ENCODE measurements around the gene ITGAL.
A peak's percentile ranks its signal among the peaks of the same experiment; 100 is the strongest.

The ITGAL gene

DNA sequence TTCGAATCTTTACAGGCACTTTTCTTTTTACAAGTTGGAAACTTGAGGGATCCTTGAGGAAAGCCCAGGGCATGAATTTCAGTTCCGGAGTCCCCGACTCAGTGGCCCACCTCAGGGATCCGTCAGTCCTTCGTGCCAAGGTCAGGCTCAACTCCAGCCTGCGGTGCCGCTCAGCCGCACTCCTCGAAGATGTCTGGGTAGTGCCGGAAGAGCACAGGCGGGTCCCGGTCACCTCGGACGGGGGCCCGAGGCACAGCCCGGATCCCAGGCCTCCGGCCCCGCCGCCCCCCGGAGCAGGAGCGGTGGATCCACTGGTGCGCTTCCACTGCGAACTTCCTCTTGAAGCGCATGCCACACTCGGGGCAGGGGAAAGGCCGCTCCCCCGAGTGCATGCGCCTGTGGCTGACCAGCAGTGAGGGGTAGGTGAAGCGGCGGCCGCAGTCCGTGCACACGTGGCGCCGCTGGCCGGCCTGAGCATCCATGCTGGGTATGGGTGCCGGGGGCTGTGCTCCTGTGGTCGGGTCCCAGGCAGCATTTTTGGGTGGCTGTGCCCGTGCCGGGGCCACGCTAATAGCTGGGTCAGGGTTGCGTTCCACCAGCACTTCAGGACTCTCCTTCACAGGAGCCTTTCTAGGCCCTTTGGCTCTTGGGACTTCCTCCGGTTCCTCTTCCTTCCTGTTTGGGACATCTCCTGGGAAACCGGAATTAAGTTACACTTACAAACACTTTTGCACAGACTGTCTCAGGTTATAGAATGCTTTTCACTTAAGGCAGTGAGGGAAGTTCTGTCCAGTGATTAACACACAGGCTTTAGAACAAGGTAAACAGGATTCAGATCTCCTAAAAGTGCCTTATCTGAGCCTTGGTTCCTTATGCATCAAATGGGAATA lies 97.4 kb downstream of the ITGAL start:
- no peaks in the 10 kb centered on the region for H3K9me3 ChIP-seq
- TF ChIP-seq, protein P1, sequence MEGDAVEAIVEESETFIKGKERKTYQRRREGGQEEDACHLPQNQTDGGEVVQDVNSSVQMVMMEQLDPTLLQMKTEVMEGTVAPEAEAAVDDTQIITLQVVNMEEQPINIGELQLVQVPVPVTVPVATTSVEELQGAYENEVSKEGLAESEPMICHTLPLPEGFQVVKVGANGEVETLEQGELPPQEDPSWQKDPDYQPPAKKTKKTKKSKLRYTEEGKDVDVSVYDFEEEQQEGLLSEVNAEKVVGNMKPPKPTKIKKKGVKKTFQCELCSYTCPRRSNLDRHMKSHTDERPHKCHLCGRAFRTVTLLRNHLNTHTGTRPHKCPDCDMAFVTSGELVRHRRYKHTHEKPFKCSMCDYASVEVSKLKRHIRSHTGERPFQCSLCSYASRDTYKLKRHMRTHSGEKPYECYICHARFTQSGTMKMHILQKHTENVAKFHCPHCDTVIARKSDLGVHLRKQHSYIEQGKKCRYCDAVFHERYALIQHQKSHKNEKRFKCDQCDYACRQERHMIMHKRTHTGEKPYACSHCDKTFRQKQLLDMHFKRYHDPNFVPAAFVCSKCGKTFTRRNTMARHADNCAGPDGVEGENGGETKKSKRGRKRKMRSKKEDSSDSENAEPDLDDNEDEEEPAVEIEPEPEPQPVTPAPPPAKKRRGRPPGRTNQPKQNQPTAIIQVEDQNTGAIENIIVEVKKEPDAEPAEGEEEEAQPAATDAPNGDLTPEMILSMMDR (IDR thresholded peaks at IDR 0.05; ENCODE audit: low read depth, low read length) = no peak
- no peaks in the 10 kb centered on the region for H3K36me3 ChIP-seq
- H3K27me3 ChIP-seq = no peaks in the 10 kb centered on the region
- H3K4me3 ChIP-seq (ENCODE audit: low read depth, low read length) = no peak overlapping the region
- DNase-seq = no peak
- no peaks in the 10 kb centered on the region; the same call in 1 of the 2 replicates for H3K4me1 ChIP-seq

DNA sequence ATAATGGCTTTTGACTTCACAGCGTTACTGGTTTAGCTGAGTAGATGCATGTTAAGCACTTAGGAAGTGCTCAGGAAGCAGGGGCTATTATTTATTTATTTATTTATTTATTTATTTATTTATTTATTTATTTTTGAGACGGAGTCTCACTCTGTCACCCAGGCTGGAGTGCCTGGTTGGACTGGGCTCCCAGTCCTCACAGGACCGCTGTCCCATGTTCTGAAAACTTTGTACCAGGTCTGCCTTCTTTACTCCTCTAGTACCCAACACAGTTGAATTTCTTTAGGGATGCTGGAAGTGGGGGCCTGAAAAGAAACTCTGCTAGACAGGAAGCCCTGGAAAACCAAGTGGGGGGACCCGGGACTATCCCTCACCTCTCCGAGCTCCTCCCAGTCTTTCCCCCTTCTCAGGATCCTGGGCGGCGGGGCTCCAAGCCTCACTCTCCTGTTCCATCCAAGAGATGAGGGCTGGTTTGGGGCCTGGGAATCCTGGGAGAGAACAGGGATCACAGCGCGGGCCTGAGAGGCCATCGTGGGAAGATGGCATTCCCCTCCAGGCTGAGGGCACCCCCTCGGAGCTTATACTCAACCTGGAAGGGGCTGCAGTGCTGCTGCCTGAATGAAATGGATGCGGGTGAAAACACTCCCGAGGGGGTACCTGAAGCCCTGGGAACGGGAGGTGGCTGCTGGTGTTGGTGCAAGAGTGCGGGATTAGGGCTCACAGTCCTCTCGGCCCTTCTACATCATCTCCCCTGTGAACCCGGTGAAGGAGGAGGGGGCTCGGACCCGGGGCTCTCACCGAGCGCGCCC lies 98.3 kb downstream of the ITGAL start:
- Histone ChIP-seq H3K36me3 (no peaks in the 10 kb centered on the region), H3K27me3 (no peaks in the 10 kb centered on the region), H3K4me1 (no peaks in the 10 kb centered on the region; the same call in 1 of the 2 replicates), H3K9me3 (no peaks in the 10 kb centered on the region), H3K4me3 (ENCODE audit: low read depth, low read length) (peak overlapping the region; percentile 84)
- TF ChIP-seq, protein P1 (IDR thresholded peaks at IDR 0.05; ENCODE audit: low read depth, low read length) = no peak
- peak; percentile 37 for DNase-seq

DNA sequence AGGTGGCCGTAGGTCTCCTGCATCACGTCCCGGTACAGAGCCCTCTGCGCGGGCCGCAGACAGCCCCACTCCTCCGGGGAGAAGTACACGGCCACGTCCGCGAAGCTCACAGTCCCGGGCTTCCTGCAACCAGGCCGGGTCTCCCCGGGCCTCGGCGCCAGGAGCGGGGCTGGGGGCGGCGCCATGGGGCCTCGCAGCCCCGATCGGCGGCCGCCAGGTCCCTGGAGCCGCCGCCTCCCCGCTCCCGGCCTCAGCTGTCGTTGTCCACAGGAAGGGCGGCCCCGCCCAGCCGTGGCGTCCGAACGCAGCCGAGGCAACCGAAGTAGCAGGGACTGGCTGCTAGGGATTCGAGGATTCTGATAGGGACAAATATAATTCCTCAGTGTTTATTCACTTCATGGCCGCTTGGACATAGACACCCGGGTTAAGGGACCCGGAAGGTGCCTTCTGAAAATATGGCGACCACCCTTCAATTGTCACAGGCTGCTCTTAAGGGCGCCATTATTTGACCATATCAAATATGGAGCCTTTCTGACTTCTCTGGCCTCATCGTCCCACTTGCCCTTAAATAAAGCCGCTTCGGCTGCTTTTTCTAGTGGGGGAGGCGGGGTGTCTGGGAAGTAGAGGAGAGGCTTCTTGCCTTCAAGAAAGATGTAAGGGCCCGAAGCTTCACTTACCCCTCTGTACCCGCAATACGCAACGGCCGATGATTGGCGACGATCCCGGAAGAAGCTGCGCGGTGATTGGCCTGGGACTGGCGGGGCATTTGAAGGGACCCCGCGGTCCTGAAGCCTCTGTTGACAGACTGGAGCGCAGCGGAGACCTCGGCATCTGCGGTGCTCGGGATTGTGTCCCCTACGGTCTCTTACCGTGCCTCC lies 99.1 kb downstream of the ITGAL start, which contains the start of gene ZNF688:
ZNF688 (minus strand) TSS at position 270 of the 878 bp plus-strand sequence; CDS start at position 185, 85 bp downstream.
- TF ChIP-seq, protein P1 (IDR thresholded peaks at IDR 0.05; ENCODE audit: low read depth, low read length) = no peak
- Histone ChIP-seq H3K9me3 (no peaks in the 10 kb centered on the region), H3K4me1 (no peaks in the 10 kb centered on the region; the same call in 1 of the 2 replicates), H3K36me3 (0 out of 2 replicates have a peak, but pooled peaks cover 3% of the 10 kb centered on the region), H3K4me3 (ENCODE audit: low read depth, low read length) (peak within 1 kb of the TSS; percentile 84), H3K27me3 (no peaks in the 10 kb centered on the region)
- peak; percentile 93 for DNase-seq
